HG02852 (cell line): Measurements from ENCODE around the gene ATG2B.

Source experiments
- ATAC-seq: cut with Tn5 transposase; IDR thresholded peaks from one replicate; pipeline ENCODE4 v1.9.1; 2021; ENCODE audit warnings: mild to moderate bottlenecking, moderate library complexity; ENCODE audit not compliant: unreplicated experiment

The ATG2B gene

GRCh38 chr14:96272777-96273473 is 90.2 kb downstream of the ATG2B start:
- ATAC-seq: no peak

GRCh38 chr14:96271421-96271762 is 91.7 kb downstream of the ATG2B start:
- ATAC-seq: no peak

DNA sequence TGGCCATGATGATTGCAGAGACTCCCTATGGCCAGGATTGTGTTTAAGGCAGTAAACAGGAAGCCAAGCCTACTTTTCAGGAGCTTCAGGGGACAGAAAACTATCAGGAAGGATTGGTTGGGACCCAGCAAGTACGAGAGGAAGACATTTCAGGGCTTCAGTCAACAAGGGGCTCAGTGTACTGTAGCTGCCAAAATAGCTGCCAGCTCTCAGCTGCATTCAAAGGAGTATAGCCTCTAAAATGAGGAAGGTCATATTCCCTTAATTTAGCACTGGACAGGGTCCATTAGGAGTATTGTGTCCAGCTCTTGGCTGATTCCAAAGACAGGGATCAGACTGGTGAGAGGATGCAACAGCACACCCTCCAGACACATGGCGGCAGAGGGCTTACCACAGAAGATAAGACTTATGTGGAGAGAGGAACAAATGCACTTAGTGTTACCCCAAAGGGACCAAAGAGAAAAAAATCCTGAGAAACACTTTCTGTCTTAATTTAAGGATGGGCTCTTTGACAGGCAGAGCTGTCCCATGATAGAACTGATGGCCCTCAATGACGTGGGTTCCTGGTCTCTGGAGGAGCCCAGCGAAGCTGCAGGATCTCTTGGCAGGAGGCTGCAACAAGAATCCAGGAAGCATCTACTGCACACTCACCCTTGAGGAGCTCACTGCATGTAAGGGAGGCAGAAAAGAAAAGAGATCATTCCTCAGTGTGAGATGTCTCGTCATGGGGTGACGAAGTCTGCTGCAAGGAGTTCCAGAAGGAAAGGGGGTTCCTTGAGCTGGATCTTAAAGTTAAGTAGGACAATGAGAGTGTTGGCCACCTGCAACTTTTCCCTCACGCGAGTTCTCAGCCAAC is 92.3 kb downstream of the ATG2B start:
- no peak for ATAC-seq

GRCh38 chr14:96269359-96269710 is 93.8 kb downstream of the ATG2B start:
- no peak for ATAC-seq

- no peak for ATAC-seq
Measured at GRCh38 chr14:96268431-96269358, 94.4 kb downstream of the ATG2B start.

- no peak for ATAC-seq
Measured at GRCh38 chr14:96267916-96268315, 95.2 kb downstream of the ATG2B start.

- ATAC-seq: no peak
Measured at GRCh38 chr14:96267336-96267735, 95.8 kb downstream of the ATG2B start.

- no peak for ATAC-seq
Measured at GRCh38 chr14:96265383-96266095, 97.6 kb downstream of the ATG2B start.

- no peak for ATAC-seq
Measured at GRCh38 chr14:96264853-96265252, 98.3 kb downstream of the ATG2B start.

DNA sequence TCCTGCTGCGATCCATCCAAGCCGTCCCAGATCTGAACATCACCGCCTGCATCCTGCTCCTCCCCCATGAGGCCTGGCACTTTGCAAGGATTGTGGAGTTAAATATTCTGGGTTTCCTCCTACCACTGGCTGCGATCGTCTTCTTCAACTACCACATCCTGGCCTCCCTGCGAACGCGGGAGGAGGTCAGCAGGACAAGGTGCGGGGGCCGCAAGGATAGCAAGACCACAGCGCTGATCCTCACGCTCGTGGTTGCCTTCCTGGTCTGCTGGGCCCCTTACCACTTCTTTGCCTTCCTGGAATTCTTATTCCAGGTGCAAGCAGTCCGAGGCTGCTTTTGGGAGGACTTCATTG is 99.0 kb downstream of the ATG2B start:
- ATAC-seq: no peak

- ATAC-seq: no peak
Measured at GRCh38 chr14:96263347-96264199, 99.6 kb downstream of the ATG2B start.

GRCh38 chr14:96261772-96262655 is 101.1 kb downstream of the ATG2B start:
- no peak for ATAC-seq

GRCh38 chr14:96261053-96261452 is 102.1 kb downstream of the ATG2B start:
- no peak for ATAC-seq

- no peak for ATAC-seq
Measured at GRCh38 chr14:96260341-96260821, 102.8 kb downstream of the ATG2B start.

DNA sequence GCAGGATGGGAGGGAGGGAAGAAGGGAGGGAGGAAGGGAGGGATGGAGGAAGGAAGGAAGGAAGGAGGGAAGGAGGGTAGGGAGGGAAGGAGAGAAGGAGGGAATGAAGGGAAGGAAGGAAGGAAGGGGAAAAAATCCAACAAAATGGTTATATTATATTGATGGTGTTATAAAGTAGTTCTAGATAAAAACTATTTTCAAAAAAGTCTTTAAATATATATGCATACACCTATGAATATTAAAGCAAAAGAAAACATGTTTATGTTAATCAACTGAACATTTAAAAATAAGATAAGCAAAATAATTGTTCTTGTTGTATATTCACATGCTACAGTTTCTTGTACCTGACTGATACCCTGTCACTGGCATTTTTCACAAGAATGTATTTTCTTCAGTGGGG is 105.2 kb downstream of the ATG2B start:
- ATAC-seq: no peak

DNA sequence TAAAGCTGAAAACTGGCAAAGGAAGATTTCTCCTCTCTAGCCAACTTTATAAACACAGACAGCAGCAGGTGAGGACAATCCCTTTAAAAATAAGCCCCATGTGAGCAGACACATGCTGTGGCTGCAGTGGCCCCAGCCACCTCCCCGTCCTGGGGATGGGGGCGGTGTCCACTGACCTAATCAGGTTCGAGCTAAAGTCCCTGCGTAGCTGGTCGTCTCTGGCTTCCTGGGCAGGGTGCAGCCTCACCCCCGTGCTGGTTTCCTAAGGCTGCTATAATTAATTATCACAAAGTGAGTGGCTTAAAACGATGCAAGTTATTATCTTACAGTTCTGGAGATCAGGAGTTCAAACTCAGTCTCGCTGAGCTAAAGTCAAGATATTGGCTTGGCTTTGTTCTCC is 106.1 kb downstream of the ATG2B start:
- no peak for ATAC-seq

DNA sequence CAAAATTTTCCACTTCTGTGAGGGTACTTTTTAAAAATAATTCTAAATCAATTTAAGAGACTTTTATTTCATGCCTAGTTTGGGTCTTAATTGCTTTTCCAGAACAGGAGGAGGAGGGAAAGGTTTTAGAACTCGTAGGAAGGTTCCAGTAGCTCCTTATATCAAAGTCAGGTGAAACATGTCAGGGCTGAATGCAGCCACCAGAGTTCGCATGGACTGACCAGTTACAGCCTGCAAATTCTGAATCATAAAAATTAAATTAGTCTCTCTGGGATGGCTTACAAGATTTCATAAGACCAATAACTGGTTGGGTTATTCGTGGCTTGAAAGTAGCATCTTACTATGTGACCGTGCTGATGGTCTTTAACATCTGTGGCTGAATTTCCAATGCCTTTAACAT is 106.7 kb downstream of the ATG2B start:
- ATAC-seq: no peak

DNA sequence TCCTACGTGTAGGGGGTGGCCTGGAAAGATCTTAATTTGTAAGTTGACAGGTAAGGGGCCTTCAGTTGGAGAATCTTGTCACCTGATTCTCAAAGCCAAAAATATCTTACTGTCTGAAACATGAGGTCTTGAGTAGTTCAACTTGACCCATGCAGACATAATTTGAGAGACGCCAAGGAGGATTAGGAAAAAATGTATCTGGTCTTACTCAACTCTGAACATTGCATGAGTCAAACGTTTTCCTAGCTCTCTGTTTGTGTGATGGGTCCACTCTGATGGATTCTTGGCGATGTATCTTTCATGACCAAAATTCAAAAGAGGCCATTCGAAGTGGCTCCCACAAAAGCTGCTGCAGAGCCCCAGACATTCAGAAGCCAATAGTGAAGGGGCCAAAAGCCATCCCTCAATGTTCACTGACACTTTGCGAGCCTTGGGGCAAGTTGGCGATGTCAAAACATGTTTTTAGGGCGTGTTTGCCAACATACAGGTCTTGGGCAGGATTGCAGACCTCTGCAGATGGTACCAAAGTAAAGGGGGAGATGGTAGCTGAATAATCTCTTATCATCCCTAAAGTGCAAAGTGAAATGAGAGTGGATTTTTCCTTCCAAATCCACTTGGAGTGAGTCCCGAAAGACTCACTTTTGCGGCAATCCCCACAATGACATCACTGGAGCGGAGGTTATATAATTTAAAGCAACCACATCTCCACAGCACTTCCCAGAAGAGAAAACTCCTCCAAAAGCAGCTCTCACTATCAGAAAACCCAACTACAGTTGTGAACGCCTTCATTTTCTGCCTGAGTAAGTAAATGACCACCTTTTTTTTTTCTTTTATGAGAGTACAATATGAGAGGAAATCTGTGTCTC is 107.4 kb downstream of the ATG2B start, which contains the start of gene BDKRB1:
BDKRB1 (plus strand) TSS at position 710 of the 866 bp plus-strand sequence. CDS start 7,473 bp downstream, outside the sequence.
- no peak for ATAC-seq
